Thoracic aorta (tissue), 2 donors: ENCODE results near the gene NAA25. TPM values are rescaled to one million over a fixed set of nuclear protein-coding genes. Genes with fewer than 3 reads are reported as not detected.

Source experiments
- ATAC-seq: fragments of 150-250 bp; one replicate; pipeline ENCODE4 v1.8.0; 2017; ENCODE audit warnings: low read depth; ENCODE audit not compliant: insufficient number of reproducible peaks, low FRiP score
- DNase-seq: peaks from one replicate; pipeline ENCODE4 v3.0.0-alpha.2; 2020; ENCODE audit warnings: low spot score
- H3K27ac ChIP-seq, 2 donors: fragments of 200-600 bp; sonication (generic); 1 replicate in 1 of 2; 2 replicates in 1 of 2; pipeline ENCODE4 v1.5.1; 2016; ENCODE audit warnings: mild to moderate bottlenecking in 2 of 2, moderate library complexity in 2 of 2
- H3K27me3 ChIP-seq: fragments of 200-600 bp; sonication (generic); replicated peaks from 2 replicates; pipeline ENCODE4 v1.6.0; 2016; ENCODE audit warnings: mild to moderate bottlenecking; ENCODE audit not compliant: insufficient read depth
- H3K36me3 ChIP-seq: fragments of 200-600 bp; sonication (generic); one replicate; pipeline ENCODE4 v1.5.1; 2016
- H3K4me1 ChIP-seq, 2 donors: fragments of 200-600 bp; sonication (generic); 1 replicate in 1 of 2; 2 replicates in 1 of 2; pipeline versions ENCODE4 v1.5.1 to v1.6.0; 2016; ENCODE audit warnings: low read depth in 2 of 2, mild to moderate bottlenecking in 1 of 2; ENCODE audit not compliant: control insufficient read depth in 1 of 2
- H3K4me3 ChIP-seq: fragments of 200-600 bp; sonication (generic); 2 replicates; pipeline ENCODE4 v1.5.1; 2016; ENCODE audit warnings: mild to moderate bottlenecking
- H3K9me3 ChIP-seq: fragments of 200-600 bp; sonication (generic); 2 replicates; pipeline ENCODE4 v1.5.1; 2016
- CTCF ChIP-seq: fragments of 200-600 bp; sonication (generic); IDR thresholded peaks from one replicate; pipeline ENCODE4 v1.5.1; 2019; ENCODE audit warnings: antibody characterized with exemption
- total RNA-seq, 2 donors: library from RNA; depleted of rRNA; stranded (reverse); fragments of >200 nt; gene quantifications; one replicate each; pipeline versions ENCODE4 v1.1.0 to v1.2.3, GENCODE V29; 2016

Gene NAA25
- total RNA-seq, 2 donors from 2014 or later = 16.4 to 52.1 TPM

GRCh38 chr12:112131686-112132085 lies 23.1 kb upstream of the NAA25 start:
- Histone ChIP-seq H3K27ac (peak overlapping the region in 1 of 2 donors; percentile 3), H3K9me3 (no peaks in the 10 kb centered on the region), H3K36me3 (peaks cover 18% of the 10 kb centered on the region), H3K4me3 (no peak overlapping the region), H3K27me3 (no peaks in the 10 kb centered on the region), H3K4me1 (peaks cover 41 to 47% of the 10 kb centered on the region in 2 donors)
- no peak for DNase-seq
- no peak for TF ChIP-seq CTCF
- ATAC-seq = no peak

GRCh38 chr12:112130441-112130998 lies 21.9 kb upstream of the NAA25 start:
- ATAC-seq (no peak), DNase-seq (no peak)
- peaks cover 6% of the 10 kb centered on the region for H3K36me3 ChIP-seq
- no peaks in the 10 kb centered on the region for H3K9me3 ChIP-seq
- no peak for TF ChIP-seq CTCF
- H3K27me3 ChIP-seq = no peaks in the 10 kb centered on the region
- H3K4me1 ChIP-seq = peaks cover 46 to 53% of the 10 kb centered on the region in 2 donors
- peak overlapping the region; percentile 3 to 23 for H3K27ac ChIP-seq
- H3K4me3 ChIP-seq = peak overlapping the region; percentile 55

- DNase-seq (no peak), ATAC-seq (no peak)
- no peak overlapping the region for H3K27ac ChIP-seq
- no peaks in the 10 kb centered on the region for H3K9me3 ChIP-seq
- TF ChIP-seq CTCF = no peak
- H3K36me3 ChIP-seq = no peaks in the 10 kb centered on the region
- peaks cover 50 to 59% of the 10 kb centered on the region in 2 donors for H3K4me1 ChIP-seq
- peak overlapping the region; percentile 91 for H3K4me3 ChIP-seq
- no peaks in the 10 kb centered on the region for H3K27me3 ChIP-seq
These were observed 18.3 kb upstream of the NAA25 start for GRCh38 chr12:112126911-112127310.

GRCh38 chr12:112126000-112126438 lies 17.4 kb upstream of the NAA25 start:
- no peak for ATAC-seq
- H3K36me3 ChIP-seq = no peaks in the 10 kb centered on the region
- H3K4me1 ChIP-seq = peaks cover 41 to 56% of the 10 kb centered on the region in 2 donors
- no peaks in the 10 kb centered on the region for H3K9me3 ChIP-seq
- no peak for DNase-seq
- TF ChIP-seq CTCF = no peak
- peak overlapping the region; percentile 91 for H3K4me3 ChIP-seq
- H3K27ac ChIP-seq = peak overlapping the region; percentile 95 to 96
- no peaks in the 10 kb centered on the region for H3K27me3 ChIP-seq

- peak; percentile 93 for ATAC-seq
- Histone ChIP-seq H3K27me3 (no peaks in the 10 kb centered on the region), H3K36me3 (no peaks in the 10 kb centered on the region), H3K9me3 (no peaks in the 10 kb centered on the region), H3K27ac (peak within 1 kb of the TSS; percentile 95 to 96), H3K4me3 (peak within 1 kb of the TSS; percentile 91), H3K4me1 (peaks cover 36 to 50% of the 10 kb centered on the region in 2 donors)
- TF ChIP-seq CTCF = no peak
- peak; percentile 91 for DNase-seq
These were observed 16.8 kb upstream of the NAA25 start, which contains the start of gene TRAFD1 for GRCh38 chr12:112125250-112125999. Gene TRAFD1 (plus strand): TSS chr12:112125560. CDS start chr12:112130523, 4,963 bp downstream.
